GM20431 (cell line): ENCODE results near the gene NDFIP2.

Experiments
- in situ Hi-C: fragments of 300-500 bp; cut with MseI, MboI; formaldehyde crosslinking; loops from one replicate; pipeline ENCODE4 v1.15.0; 2020; ENCODE audit warnings: low sequenced_read_pairs; ENCODE audit not compliant: unreplicated experiment

NDFIP2 gene, protein sequence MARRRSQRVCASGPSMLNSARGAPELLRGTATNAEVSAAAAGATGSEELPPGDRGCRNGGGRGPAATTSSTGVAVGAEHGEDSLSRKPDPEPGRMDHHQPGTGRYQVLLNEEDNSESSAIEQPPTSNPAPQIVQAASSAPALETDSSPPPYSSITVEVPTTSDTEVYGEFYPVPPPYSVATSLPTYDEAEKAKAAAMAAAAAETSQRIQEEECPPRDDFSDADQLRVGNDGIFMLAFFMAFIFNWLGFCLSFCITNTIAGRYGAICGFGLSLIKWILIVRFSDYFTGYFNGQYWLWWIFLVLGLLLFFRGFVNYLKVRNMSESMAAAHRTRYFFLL

GRCh38 chr13:79480954-79481684, at the start of gene NDFIP2:
NDFIP2 (plus strand) TSS chr13:79481155; CDS start chr13:79481204, 49 bp downstream.
- in situ Hi-C loops = no loop called here

- in situ Hi-C loops = no loop called here
These were observed 48.9 kb upstream of the NDFIP2 start for GRCh38 chr13:79432086-79432485.

DNA sequence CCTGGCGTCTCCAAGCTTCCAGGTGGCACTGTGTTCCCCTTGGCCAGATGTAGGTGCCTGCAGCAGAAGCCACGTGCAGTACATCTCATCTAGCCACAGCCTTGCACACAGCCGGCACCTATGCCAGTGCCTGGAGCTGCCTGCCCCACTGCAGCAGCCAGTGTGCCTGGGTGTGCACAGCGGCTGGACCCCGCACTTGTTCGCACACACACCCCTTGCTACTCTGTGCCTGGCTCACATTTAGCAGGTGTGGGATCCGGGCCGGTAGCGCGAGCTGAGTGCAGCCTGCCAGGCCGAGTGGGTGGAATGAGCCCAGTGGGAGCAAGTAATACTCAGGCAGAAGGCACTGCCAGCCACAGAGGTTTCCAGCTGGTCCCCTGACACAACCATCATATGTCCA, 48.0 kb upstream of the NDFIP2 start:
- in situ Hi-C loops = no loop called here

DNA sequence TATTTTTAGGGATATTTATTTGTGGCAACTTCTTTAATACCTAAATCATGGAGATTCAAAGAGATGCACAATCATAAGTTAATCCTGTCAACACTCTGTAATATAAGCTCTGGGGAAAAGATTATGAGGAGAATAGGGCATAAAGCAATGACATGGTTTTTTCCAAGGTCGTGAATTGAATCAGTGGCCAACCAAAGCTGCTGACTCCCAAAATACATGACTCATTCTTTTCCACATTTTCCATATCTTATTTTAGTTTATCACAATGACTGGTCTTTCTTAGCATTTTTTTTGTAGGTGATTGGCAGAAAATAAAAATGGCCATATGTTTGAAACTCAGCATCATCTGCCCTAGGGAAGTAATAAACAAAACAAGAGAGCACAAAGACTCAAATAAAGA, 46.4 kb upstream of the NDFIP2 start:
- in situ Hi-C loops = no loop called here

DNA sequence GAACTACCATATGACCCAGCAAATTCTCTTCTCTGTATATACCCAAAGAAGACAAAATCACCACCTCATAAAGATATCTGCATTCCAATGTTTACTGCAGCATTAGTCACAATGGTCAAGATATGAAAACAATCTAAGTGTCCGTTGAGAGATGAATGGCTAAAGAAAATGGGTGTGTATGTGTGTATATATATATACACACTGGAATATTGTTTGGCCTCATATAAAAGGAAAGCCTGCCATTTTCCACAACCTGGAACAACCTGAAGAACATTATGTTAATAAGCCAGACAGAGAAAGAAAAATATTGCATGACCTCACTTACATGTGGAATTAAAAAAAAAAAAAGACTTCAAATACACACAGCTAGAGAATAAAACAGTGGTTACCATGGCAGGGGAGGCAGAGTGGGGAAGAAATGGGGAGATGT, 45.4 kb upstream of the NDFIP2 start:
- in situ Hi-C loops = no loop called here

- in situ Hi-C loops = no loop called here
These were observed 41.7 kb upstream of the NDFIP2 start for GRCh38 chr13:79439275-79439674.

DNA sequence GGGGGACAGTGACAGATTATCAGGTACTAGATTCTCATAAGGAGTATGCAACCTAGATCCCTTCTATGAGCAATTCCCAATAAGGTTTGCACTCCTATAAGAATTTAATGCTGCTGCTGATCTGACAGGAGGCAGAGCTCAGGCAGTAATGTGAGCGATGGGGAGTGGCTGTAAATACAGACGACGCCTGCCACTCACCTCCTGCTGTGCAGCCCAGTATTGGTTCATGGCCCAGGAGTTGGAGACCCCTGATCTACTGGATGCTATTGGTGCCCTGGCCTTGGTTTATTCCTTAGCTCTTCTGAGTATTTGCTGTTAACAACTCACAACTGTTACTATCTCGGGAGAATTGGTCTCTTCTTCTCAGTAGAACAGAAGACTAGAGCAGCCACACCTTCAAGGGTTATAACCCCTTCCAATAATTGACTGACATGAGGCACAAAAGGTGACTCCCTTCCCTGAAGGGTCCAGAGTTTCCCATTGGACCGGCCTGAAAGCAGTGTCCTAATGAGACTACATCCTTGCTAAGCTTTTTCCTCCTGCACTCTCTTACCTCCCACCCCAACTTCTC, 39.9 kb upstream of the NDFIP2 start:
- in situ Hi-C loops = no loop called here

- in situ Hi-C loops = no loop called here
These were observed 38.7 kb upstream of the NDFIP2 start for GRCh38 chr13:79442221-79442620.

- in situ Hi-C loops = no loop called here
These were observed 38.2 kb upstream of the NDFIP2 start for GRCh38 chr13:79442706-79443105.

DNA sequence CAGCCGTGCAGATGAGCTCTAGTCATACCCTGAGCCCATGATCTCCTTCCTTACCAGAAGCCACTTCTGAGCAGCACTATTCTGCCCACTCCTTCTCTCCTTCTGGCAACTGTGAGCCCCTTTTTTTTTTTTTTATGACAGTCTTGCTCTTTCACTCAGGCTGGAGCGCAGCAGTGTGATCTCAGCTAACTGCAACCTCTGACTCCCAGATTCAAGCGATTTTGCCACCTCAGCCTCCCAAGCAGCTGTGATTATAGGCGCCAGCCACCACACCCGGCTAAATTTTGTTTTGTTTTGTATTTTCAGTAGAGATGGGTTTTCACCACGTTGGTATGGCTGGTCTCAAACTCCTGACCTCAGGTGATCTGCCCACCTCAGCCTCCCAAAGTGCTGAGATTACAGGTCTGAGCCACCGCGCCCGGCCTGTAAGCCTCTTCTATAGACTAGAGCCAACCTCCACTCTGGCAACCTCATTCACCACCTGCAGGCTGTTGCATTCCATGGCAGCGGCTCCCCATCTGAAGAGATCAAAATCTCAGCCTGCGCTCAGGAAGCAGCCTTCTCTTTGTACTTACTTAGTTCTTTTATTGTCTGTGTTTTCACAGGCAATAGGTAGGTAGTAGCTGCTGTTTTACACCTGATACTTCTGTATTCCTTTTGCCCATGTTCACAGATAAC, 34.8 kb upstream of the NDFIP2 start:
- in situ Hi-C loops = no loop called here

- in situ Hi-C loops = no loop called here
These were observed 33.8 kb upstream of the NDFIP2 start for GRCh38 chr13:79447141-79447540.

DNA sequence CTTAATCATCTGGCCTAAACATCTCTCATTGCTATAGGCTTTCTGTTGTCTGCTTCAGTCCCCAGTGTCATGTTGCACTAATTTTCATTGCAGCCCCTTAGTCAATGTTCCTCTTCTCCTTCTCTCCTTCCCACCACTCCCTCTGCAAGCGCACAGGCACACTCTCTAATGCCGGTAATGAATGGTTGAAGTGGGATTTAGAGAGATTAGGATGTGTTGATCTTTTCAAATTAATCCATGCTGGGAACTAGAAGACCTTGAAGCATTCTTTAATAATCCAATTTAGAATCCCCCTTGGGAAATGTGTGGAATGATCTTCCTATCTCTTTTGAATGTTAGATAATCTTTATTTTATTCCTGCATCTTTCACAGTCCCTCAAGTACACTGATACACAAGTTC, 33.2 kb upstream of the NDFIP2 start:
- in situ Hi-C loops = no loop called here

DNA sequence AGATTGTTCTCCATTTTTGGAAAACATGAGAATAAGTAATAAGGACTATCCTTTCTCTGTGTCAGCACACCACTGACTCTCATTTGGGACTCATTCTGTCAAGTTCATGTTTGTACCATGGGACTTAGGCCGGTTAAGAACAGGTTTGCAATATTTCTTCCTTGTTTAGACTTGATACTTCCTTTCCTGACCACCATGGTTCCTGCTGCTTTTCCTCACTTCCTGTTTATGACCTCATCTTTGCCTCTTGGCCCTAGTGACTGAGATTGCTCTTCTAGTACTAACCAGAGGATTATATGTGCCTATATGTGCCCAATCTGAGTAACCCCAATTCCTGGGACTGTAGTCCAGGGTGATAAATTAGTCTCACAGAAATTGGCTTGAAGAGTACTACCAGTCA, 32.5 kb upstream of the NDFIP2 start:
- in situ Hi-C loops = no loop called here

GRCh38 chr13:79450110-79450509, 30.8 kb upstream of the NDFIP2 start:
- in situ Hi-C loops = no loop called here

- in situ Hi-C loops = no loop called here
These were observed 29.4 kb upstream of the NDFIP2 start for GRCh38 chr13:79451500-79451962.

GRCh38 chr13:79452239-79452913, 28.6 kb upstream of the NDFIP2 start:
- in situ Hi-C loops = no loop called here

GRCh38 chr13:79455331-79455730, 25.6 kb upstream of the NDFIP2 start:
- in situ Hi-C loops = no loop called here

DNA sequence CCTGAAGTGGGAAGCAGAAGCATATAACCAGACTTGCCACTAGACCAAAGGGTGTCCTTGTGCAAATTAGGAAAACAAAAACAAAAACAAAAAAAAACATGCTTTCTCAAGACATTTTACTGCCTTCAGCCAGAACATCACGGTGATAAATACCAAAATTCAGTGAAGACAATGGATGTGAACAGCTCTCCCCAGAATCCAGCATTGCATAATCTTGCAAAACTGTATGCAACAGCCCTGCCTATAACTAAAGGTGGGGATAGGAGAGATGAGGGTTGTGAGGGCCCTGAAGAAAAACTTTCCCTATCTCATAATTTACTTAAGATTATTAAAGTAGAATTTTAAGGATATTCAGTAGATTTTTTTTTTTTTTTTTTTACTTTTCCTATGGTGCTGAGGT, 24.9 kb upstream of the NDFIP2 start:
- in situ Hi-C loops = no loop called here

GRCh38 chr13:79456656-79457365, 24.1 kb upstream of the NDFIP2 start:
- in situ Hi-C loops = no loop called here
